H9 (cell line): ENCODE measurements around the gene MX2. TPM values are rescaled to one million over a fixed set of nuclear protein-coding genes. Genes with fewer than 3 reads are reported as not detected.

Source experiments
- DNase-seq: peaks from one replicate; pipeline ENCODE4 v3.0.0-alpha.2; 2017
- H2AFZ ChIP-seq: one replicate; pipeline ENCODE4 v1.6.1; 2013; ENCODE audit warnings: mild to moderate bottlenecking, low read length, control low read depth, moderate library complexity
- H2AK5ac ChIP-seq: 2 replicates; pipeline ENCODE4 v1.6.1; 2013; ENCODE audit warnings: low read length, control low read depth, mixed read lengths; ENCODE audit not compliant: insufficient read length
- H2BK120ac ChIP-seq: one replicate; pipeline ENCODE4 v1.6.1; 2013; ENCODE audit warnings: low read depth, mild to moderate bottlenecking, low read length, control low read depth, inconsistent platforms; ENCODE audit not compliant: poor library complexity, severe bottlenecking
- H2BK12ac ChIP-seq: 2 replicates; pipeline ENCODE4 v1.6.1; 2013; ENCODE audit warnings: low read length, control low read depth, mixed read lengths, low read depth; ENCODE audit not compliant: insufficient read length
- H2BK15ac ChIP-seq: 2 replicates; pipeline ENCODE4 v1.6.1; 2013; ENCODE audit warnings: low read depth, low read length, control low read depth
- H2BK20ac ChIP-seq: one replicate; pipeline ENCODE4 v1.6.1; 2013; ENCODE audit warnings: low read depth, mild to moderate bottlenecking, low read length, control low read depth, inconsistent platforms; ENCODE audit not compliant: poor library complexity, severe bottlenecking
- H2BK5ac ChIP-seq: 2 replicates; pipeline ENCODE4 v1.6.1; 2013; ENCODE audit warnings: low read length, control low read depth, mixed read lengths; ENCODE audit not compliant: insufficient read length
- H3K14ac ChIP-seq: 2 replicates; pipeline ENCODE4 v1.6.1; 2013; ENCODE audit warnings: low read length, control low read depth; ENCODE audit not compliant: insufficient read depth
- H3K18ac ChIP-seq: 2 replicates; pipeline ENCODE4 v1.6.1; 2013; ENCODE audit warnings: low read depth, mild to moderate bottlenecking, mixed read lengths, low read length, control low read depth; ENCODE audit not compliant: insufficient read length
- H3K23ac ChIP-seq: 2 replicates; pipeline ENCODE4 v1.6.1; 2013; ENCODE audit warnings: low read length, control low read depth, mixed read lengths, low read depth; ENCODE audit not compliant: insufficient read length
- H3K23me2 ChIP-seq: 2 replicates; pipeline ENCODE4 v1.6.1; 2013; ENCODE audit warnings: low read depth, mild to moderate bottlenecking, mixed read lengths, low read length, control low read depth; ENCODE audit not compliant: insufficient read length, poor library complexity, severe bottlenecking
- H3K27ac ChIP-seq: 2 replicates; pipeline ENCODE4 v1.5.1; 2013; ENCODE audit warnings: low read length, control low read depth, mixed read lengths, low read depth; ENCODE audit not compliant: insufficient read length
- H3K27me3 ChIP-seq: 2 replicates; pipeline ENCODE4 v1.6.1; 2013; ENCODE audit warnings: low read length, control low read depth, inconsistent platforms; ENCODE audit not compliant: insufficient read depth
- H3K4ac ChIP-seq: 2 replicates; pipeline ENCODE4 v1.6.1; 2013; ENCODE audit warnings: low read depth, mild to moderate bottlenecking, control low read depth, inconsistent platforms, low read length, moderate library complexity
- H3K4me1 ChIP-seq: 2 replicates; pipeline ENCODE4 v1.6.1; 2013; ENCODE audit warnings: low read length, control low read depth, inconsistent platforms; ENCODE audit not compliant: insufficient read depth
- H3K4me2 ChIP-seq: 2 replicates; pipeline ENCODE4 v1.6.1; 2013; ENCODE audit warnings: low read length, control low read depth, mixed read lengths; ENCODE audit not compliant: insufficient read length, insufficient read depth
- H3K56ac ChIP-seq: 2 replicates; pipeline ENCODE4 v1.6.1; 2013; ENCODE audit warnings: low read depth, mild to moderate bottlenecking, mixed read lengths, low read length, control low read depth; ENCODE audit not compliant: insufficient read length
- H3K79me1 ChIP-seq: 2 replicates; pipeline ENCODE4 v1.6.1; 2013; ENCODE audit warnings: low read depth, mild to moderate bottlenecking, moderate library complexity, low read length, control low read depth, inconsistent platforms; ENCODE audit not compliant: insufficient read depth, poor library complexity, severe bottlenecking
- H3K79me2 ChIP-seq: 2 replicates; pipeline ENCODE4 v1.6.1; 2013; ENCODE audit warnings: low read length, control low read depth, inconsistent platforms; ENCODE audit not compliant: insufficient read depth
- H3K9ac ChIP-seq: 2 replicates; pipeline ENCODE4 v1.6.1; 2013; ENCODE audit warnings: low read length, control low read depth, mixed read lengths; ENCODE audit not compliant: insufficient read length; ENCODE audit errors: extremely low read depth
- H3K9me3 ChIP-seq: one replicate; pipeline ENCODE4 v1.6.1; 2013; ENCODE audit warnings: low read depth, low read length, inconsistent platforms; ENCODE audit not compliant: control insufficient read depth
- H3T11ph ChIP-seq: one replicate; pipeline ENCODE4 v1.6.1; 2013; ENCODE audit warnings: mild to moderate bottlenecking, low read length, control low read depth, inconsistent platforms
- H4K20me1 ChIP-seq: one replicate; pipeline ENCODE4 v1.6.1; 2013; ENCODE audit not compliant: control insufficient read depth, insufficient read length, insufficient read depth
- H4K5ac ChIP-seq: 2 replicates; pipeline ENCODE4 v1.6.1; 2013; ENCODE audit warnings: low read depth, mild to moderate bottlenecking, mixed read lengths, low read length, control low read depth; ENCODE audit not compliant: insufficient read length
- H4K8ac ChIP-seq: replicated peaks from 2 replicates; pipeline ENCODE4 v1.6.1; 2013; ENCODE audit warnings: low read length, control low read depth, mixed read lengths, low read depth; ENCODE audit not compliant: insufficient read length
- H4K91ac ChIP-seq: 2 replicates; pipeline ENCODE4 v1.6.1; 2013; ENCODE audit warnings: low read depth, mild to moderate bottlenecking, moderate library complexity, mixed read lengths, low read length, control low read depth; ENCODE audit not compliant: insufficient read length
- H3K27ac Mint-ChIP-seq, 3 experiments: 2 replicates in 2 of 3; 3 replicates in 1 of 3; pipeline ENCODE4 v1.8.0; 2020 to 2021; ENCODE audit warnings: mixed read lengths in 3 of 3, mild to moderate bottlenecking in 1 of 3, moderate library complexity in 1 of 3
- H3K27me3 Mint-ChIP-seq: 2 replicates; pipeline ENCODE4 v1.8.0; 2021; ENCODE audit warnings: low read depth, mild to moderate bottlenecking, moderate library complexity, mixed read lengths
- H3K36me3 Mint-ChIP-seq, 3 experiments: 2 replicates in 2 of 3; 3 replicates in 1 of 3; pipeline ENCODE4 v1.8.0; 2020 to 2021; ENCODE audit warnings: low read depth in 3 of 3, mixed read lengths in 3 of 3; ENCODE audit not compliant: insufficient read depth in 1 of 3
- H3K4me1 Mint-ChIP-seq, 2 experiments: 2 replicates each; pipeline ENCODE4 v1.8.0; 2020; ENCODE audit warnings: mixed read lengths in 2 of 2
- H3K4me3 Mint-ChIP-seq, 2 experiments: 2 replicates in 1 of 2; 3 replicates in 1 of 2; pipeline ENCODE4 v1.8.0; 2020 to 2021; ENCODE audit warnings: mild to moderate bottlenecking in 2 of 2, mixed read lengths in 2 of 2, moderate library complexity in 1 of 2
- H3K9me3 Mint-ChIP-seq, 2 experiments: 2 replicates in 1 of 2; 3 replicates in 1 of 2; pipeline ENCODE4 v1.8.0; 2020; ENCODE audit warnings: mild to moderate bottlenecking in 2 of 2, mixed read lengths in 2 of 2, moderate library complexity in 1 of 2
- CTCF ChIP-seq: fragments of 200-600 bp; sonication (generic); conservative IDR thresholded peaks from 3 replicates; pipeline ENCODE4 v1.8.0; 2021; ENCODE audit warnings: antibody characterized with exemption, mild to moderate bottlenecking
- WGBS: extraction: QIAGEN DNeasy Blood & Tissue Kit; methylation state at CpG from one replicate; pipeline ENCODE4 v1.1.7; 2013; ENCODE audit warnings: missing lambda C conversion rate, low lambda C conversion rate, mixed read lengths; ENCODE audit not compliant: insufficient read length; ENCODE audit errors: extremely low coverage; 5-methylcytosine and 5-hydroxymethylcytosine counted together
- total RNA-seq: library from RNA; stranded (reverse); gene quantifications from 2 replicates; pipeline ENCODE4 v1.2.1, GENCODE V29; 2021

The MX2 gene
- total RNA-seq, 1 experiment from 2014 or later, result 1.8 TPM

DNA sequence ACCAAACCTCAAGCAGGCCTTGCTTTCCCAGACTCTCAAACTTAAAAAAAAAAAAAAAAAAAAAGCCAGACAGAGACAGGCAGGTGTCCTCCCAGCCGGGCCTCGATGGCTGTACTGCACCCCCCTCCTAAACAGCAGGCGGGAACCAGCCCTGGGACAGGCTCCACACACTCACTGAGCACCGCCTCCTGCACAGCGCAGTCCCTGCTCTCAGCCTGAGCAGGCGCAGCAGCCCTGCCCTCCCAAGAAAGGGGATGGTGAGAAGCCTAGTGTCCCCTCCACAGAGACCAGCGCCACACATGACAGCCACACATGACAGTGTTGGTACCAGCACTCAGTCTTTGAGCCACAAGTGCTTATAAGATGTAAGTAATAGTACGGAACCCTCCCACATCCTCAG lies 11.9 kb downstream of the MX2 start:
- Histone ChIP-seq H3K23ac (no peak overlapping the region), H3K14ac (no peak overlapping the region; the same call in 1 of the 2 replicates), H3T11ph (no peak overlapping the region), H3K23me2 (peaks cover 6% of the 10 kb centered on the region), H4K8ac (no peak overlapping the region), H2BK15ac (no peak overlapping the region), H4K91ac (no peak overlapping the region), H3K4ac (no peak overlapping the region), H2BK12ac (no peak overlapping the region), H3K79me1 (no peaks in the 10 kb centered on the region), H3K9ac (no peak overlapping the region), H4K20me1 (no peaks in the 10 kb centered on the region), H2BK120ac (no peak overlapping the region), H2BK5ac (no peak overlapping the region), H3K79me2 (no peaks in the 10 kb centered on the region), H4K5ac (no peak overlapping the region), H3K4me1 (no peaks in the 10 kb centered on the region; the same call in 1 of the 2 replicates), H3K27ac (no peak overlapping the region), H3K18ac (no peak overlapping the region), H2BK20ac (no peak overlapping the region), H3K56ac (no peak overlapping the region), H2AK5ac (no peak overlapping the region), H3K4me2 (no peak overlapping the region), H3K27me3 (no peaks in the 10 kb centered on the region; the same call in 1 of the 2 replicates), H2AFZ (no peak overlapping the region), H3K9me3 (no peaks in the 10 kb centered on the region)
- Mint-ChIP-seq H3K36me3 (peaks cover 0 to 7% (median 0%) of the 10 kb centered on the region in 3 experiments; a peak in 1 of 7 replicates), H3K4me3 (no peak overlapping the region; a peak in 1 of 5 replicates), H3K4me1 (peaks cover 16 to 30% of the 10 kb centered on the region in 2 experiments), H3K27me3 (peaks cover under 1% of the 10 kb centered on the region; the same call in 1 of the 2 replicates), H3K27ac (no peak overlapping the region), H3K9me3 (no peaks in the 10 kb centered on the region; a peak in 1 of 5 replicates)
- DNase-seq, result peak; percentile 15
- no peak for TF ChIP-seq CTCF
- WGBS, result no CpG with 5 or more reads among the region's 8 CpGs
